ENCODE data around the gene SHISA9.
A peak's percentile ranks its signal among the peaks of the same experiment; 100 is the strongest.

Gene SHISA9

GRCh38 chr16:12881740-12882139 is 19.7 kb upstream of the SHISA9 start:
- H3K27ac ChIP-seq: peak overlapping the region; percentile 54; the same call in 1 of the 2 replicates
- TF ChIP-seq CTCF (conservative IDR thresholded peaks at IDR 0.05): no peak

DNA sequence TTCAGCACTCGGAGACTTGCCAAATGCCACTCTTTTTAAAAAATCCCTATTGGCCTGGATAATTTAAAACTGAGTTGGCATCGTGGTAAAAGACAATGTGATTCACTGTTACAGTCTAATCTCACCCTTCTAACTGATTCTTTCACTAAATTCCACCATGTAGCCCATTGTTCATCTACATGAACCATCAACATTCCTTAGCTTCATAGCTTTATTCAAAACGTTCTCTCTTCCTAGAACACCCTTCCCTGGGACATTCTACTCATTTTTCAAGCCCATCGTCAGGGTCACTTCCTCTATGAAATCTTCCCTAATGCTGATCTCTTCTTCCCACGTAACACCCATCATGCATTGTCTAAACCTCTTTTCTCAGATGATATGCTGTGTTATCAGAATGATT is 15.7 kb upstream of the SHISA9 start:
- H3K27ac ChIP-seq: no peak overlapping the region
- TF ChIP-seq CTCF (conservative IDR thresholded peaks at IDR 0.05): no peak

GRCh38 chr16:12891836-12892235 is 9.6 kb upstream of the SHISA9 start:
- H3K27ac ChIP-seq: no peak overlapping the region

GRCh38 chr16:12893050-12893750 is 8.2 kb upstream of the SHISA9 start:
- no peak for TF ChIP-seq CTCF (conservative IDR thresholded peaks at IDR 0.05)
- no peak overlapping the region for H3K27ac ChIP-seq

More at GRCh38 chr16:12891836-12892235, 9.6 kb upstream of the SHISA9 start:
- no peak for TF ChIP-seq CTCF (conservative IDR thresholded peaks at IDR 0.05)

DNA sequence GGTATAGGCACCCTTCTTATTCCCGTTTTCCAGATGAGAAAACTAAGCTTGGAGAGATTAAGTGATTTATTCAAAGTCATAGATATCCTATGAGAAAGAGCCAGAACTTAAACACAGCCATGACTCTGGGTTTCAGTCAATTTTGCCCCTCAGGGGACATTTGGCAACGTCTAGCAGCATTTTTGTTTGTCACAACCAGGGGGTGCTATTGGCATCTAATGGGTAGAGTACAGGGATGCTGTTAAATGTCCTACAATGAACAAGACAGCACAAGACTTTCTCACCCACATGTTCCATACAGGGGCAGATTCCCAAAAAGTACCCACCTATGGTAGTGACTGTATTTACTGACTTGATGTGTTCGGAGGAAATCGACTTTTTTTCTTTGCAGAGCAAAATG is 4.8 kb upstream of the SHISA9 start:
- no peak overlapping the region for H3K27ac ChIP-seq
- peak; percentile 71 for TF ChIP-seq CTCF (conservative IDR thresholded peaks at IDR 0.05)

DNA sequence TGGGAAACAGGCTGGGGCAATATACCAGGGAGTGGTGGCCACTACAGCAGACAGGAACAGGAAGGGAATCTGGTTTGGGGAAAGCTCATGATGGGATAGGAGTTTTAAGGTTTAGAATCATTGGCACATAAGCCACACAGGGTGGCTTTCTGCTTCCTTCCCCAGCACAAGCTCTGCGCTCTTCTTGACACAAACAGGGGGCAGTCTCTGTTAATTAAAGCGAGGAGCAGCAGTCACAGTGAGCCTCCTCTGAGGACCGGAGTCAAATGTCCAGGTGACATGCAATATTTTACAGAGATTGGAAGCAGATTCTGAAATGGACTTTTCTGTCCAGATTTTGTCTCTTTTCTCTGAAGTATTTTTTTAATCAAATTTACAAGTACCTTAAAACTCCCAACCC is 2.8 kb upstream of the SHISA9 start:
- H3K27ac ChIP-seq: no peak overlapping the region
- TF ChIP-seq CTCF (conservative IDR thresholded peaks at IDR 0.05): no peak; the same call in 1 of the 2 replicates

GRCh38 chr16:12899529-12900143 is 1.8 kb upstream of the SHISA9 start:
- H3K27ac ChIP-seq: no peak overlapping the region
- no peak for TF ChIP-seq CTCF (conservative IDR thresholded peaks at IDR 0.05)

Data from VCaP (cell line).